Measurements from ENCODE around the gene HDAC10. TPM values are rescaled to one million over a fixed set of nuclear protein-coding genes. Genes with fewer than 3 reads are reported as not detected.
A peak's percentile ranks its signal among the peaks of the same experiment; 100 is the strongest.

HDAC10 gene, protein sequence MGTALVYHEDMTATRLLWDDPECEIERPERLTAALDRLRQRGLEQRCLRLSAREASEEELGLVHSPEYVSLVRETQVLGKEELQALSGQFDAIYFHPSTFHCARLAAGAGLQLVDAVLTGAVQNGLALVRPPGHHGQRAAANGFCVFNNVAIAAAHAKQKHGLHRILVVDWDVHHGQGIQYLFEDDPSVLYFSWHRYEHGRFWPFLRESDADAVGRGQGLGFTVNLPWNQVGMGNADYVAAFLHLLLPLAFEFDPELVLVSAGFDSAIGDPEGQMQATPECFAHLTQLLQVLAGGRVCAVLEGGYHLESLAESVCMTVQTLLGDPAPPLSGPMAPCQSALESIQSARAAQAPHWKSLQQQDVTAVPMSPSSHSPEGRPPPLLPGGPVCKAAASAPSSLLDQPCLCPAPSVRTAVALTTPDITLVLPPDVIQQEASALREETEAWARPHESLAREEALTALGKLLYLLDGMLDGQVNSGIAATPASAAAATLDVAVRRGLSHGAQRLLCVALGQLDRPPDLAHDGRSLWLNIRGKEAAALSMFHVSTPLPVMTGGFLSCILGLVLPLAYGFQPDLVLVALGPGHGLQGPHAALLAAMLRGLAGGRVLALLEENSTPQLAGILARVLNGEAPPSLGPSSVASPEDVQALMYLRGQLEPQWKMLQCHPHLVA
- total RNA-seq (10 to 100 TPM; 42.5 to 44.7 TPM), polyA plus RNA-seq (7.5 TPM)

- ChIA-PET CTCF (interaction anchor here (0.6 to 3.9 kb wide), 19 partner anchors 9 to 371 kb away, joined by 3 to 33 read pairs (median 4); partner anchors contain the start of genes DENND6B, MAPK11 and SCO2), POLR2A (interaction anchor here (0.7 to 2.2 kb wide), 8 partner anchors 64 to 298 kb away, joined by 3 to 7 read pairs (median 4); partner anchors contain the start of genes DENND6B, LMF2, NCAPH2 and SCO2)
- Mint-ChIP-seq H3K9me3 (no peaks in the 10 kb centered on the region), H3K36me3 (peaks cover 0 to 12% (median 5%) of the 10 kb centered on the region in 3 donors), H3K27ac (peak within 1 kb of the TSS in 7 of 8 donors; percentile 43 to 85 (median 60)), H3K4me3 (peak within 1 kb of the TSS; percentile 73 to 86 (median 82)), H3K27me3 (peaks cover 0 to 1% of the 10 kb centered on the region in 2 donors), H3K4me1 (peaks cover 8 to 36% (median 9%) of the 10 kb centered on the region in 3 donors)
- Histone ChIP-seq H3K27ac (ENCODE audit: low read depth, low read length) (peak within 1 kb of the TSS; percentile 65), H3K36me3 (ENCODE audit: insufficient read depth, low read length) (peaks cover 11% of the 10 kb centered on the region), H3K9me3 (ENCODE audit: low read length) (no peaks in the 10 kb centered on the region), H3K4me3 (ENCODE audit: low read length) (peak within 1 kb of the TSS; percentile 83), H3K4me1 (ENCODE audit: insufficient read depth, low read length) (peaks cover 32% of the 10 kb centered on the region), H3K27me3 (ENCODE audit: insufficient read depth, low read length, poor library complexity, severe bottlenecking) (no peaks in the 10 kb centered on the region)
- peak; percentile 68 to 84 (median 75) for DNase-seq
Observed at GRCh38 chr22:50250555-50251476, at the start of gene HDAC10. Gene HDAC10 (minus strand): TSS chr22:50251265. CDS start chr22:50251032, 233 bp downstream.

DNA sequence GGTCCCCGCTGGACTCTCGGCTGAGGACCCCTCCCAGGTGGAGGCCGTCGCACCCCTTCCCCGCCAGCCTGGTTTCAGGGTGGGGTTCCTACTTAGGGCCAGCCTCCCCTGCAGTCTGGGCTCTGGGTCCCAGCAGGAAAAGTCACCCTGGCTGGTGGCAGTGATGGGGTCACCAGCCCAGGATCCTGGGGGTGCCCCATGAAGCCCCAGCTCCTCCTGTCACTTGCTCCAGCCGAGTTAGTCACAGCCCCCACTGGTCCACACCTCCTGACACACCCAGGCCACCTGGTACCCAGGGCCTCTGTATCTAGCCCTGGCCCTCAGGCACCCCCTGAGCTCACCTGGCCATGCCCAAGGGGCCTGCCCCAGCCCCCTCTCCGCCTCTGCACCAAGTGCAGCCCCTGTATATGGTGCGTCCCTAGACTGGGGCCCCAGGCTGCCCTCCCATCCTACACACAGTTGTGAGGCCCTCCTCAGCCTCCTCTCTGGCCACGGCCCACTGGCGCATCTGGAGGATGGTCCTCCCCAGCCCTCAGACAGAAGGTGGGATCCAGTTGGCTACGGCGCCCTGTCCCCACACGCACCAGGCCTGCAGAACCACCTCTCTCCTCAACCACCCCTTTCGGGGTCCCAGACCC lies 49.7 kb upstream of the HDAC10 start:
- ChIA-PET CTCF (no interaction called here), POLR2A (no interaction called here)
- no peaks in the 10 kb centered on the region for H3K4me1 Mint-ChIP-seq
- Histone ChIP-seq H3K4me3 (ENCODE audit: low read length) (no peak overlapping the region), H3K27me3 (ENCODE audit: insufficient read depth, low read length, poor library complexity, severe bottlenecking) (peaks cover 5% of the 10 kb centered on the region), H3K36me3 (ENCODE audit: insufficient read depth, low read length) (no peaks in the 10 kb centered on the region), H3K27ac (ENCODE audit: low read depth, low read length) (no peak overlapping the region), H3K9me3 (ENCODE audit: low read length) (no peaks in the 10 kb centered on the region), H3K4me1 (ENCODE audit: insufficient read depth, low read length) (no peaks in the 10 kb centered on the region)
- no peaks in the 10 kb centered on the region for H3K36me3 Mint-ChIP-seq
- H3K27ac Mint-ChIP-seq, result no peak overlapping the region
- no peak overlapping the region for H3K4me3 Mint-ChIP-seq
- DNase-seq, result no peak
- peaks cover 16 to 20% of the 10 kb centered on the region in 2 donors for H3K27me3 Mint-ChIP-seq
- H3K9me3 Mint-ChIP-seq, result no peaks in the 10 kb centered on the region

- no peaks in the 10 kb centered on the region for H3K36me3 ChIP-seq (ENCODE audit: insufficient read depth, low read length)
- Mint-ChIP-seq H3K9me3 (no peaks in the 10 kb centered on the region), H3K27me3 (peaks cover 16 to 24% of the 10 kb centered on the region in 2 donors), H3K36me3 (no peaks in the 10 kb centered on the region), H3K4me3 (no peak overlapping the region), H3K27ac (no peak overlapping the region), H3K4me1 (no peaks in the 10 kb centered on the region)
- no peak overlapping the region for H3K27ac ChIP-seq (ENCODE audit: low read depth, low read length)
- no peaks in the 10 kb centered on the region for H3K9me3 ChIP-seq (ENCODE audit: low read length)
- ChIA-PET CTCF (no interaction called here), POLR2A (no interaction called here)
- no peaks in the 10 kb centered on the region for H3K4me1 ChIP-seq (ENCODE audit: insufficient read depth, low read length)
- H3K4me3 ChIP-seq (ENCODE audit: low read length), result no peak overlapping the region
- peaks cover 5% of the 10 kb centered on the region for H3K27me3 ChIP-seq (ENCODE audit: insufficient read depth, low read length, poor library complexity, severe bottlenecking)
- DNase-seq, result no peak
Observed at GRCh38 chr22:50299785-50300619, 48.9 kb upstream of the HDAC10 start.

- no peaks in the 10 kb centered on the region for H3K36me3 Mint-ChIP-seq
- peaks cover 14 to 22% of the 10 kb centered on the region in 2 donors for H3K27me3 Mint-ChIP-seq
- no peaks in the 10 kb centered on the region for H3K4me1 ChIP-seq (ENCODE audit: insufficient read depth, low read length)
- no peak overlapping the region for H3K4me3 ChIP-seq (ENCODE audit: low read length)
- H3K9me3 Mint-ChIP-seq, result no peaks in the 10 kb centered on the region
- H3K27ac Mint-ChIP-seq, result no peak overlapping the region
- H3K9me3 ChIP-seq (ENCODE audit: low read length), result no peaks in the 10 kb centered on the region
- H3K4me3 Mint-ChIP-seq, result no peak overlapping the region
- H3K36me3 ChIP-seq (ENCODE audit: insufficient read depth, low read length), result no peaks in the 10 kb centered on the region
- H3K27me3 ChIP-seq (ENCODE audit: insufficient read depth, low read length, poor library complexity, severe bottlenecking), result peaks cover 5% of the 10 kb centered on the region
- POLR2A ChIA-PET, result no interaction called here
- CTCF ChIA-PET, result interaction anchor here (1.6 kb wide), 1 partner anchor 23 kb away, joined by 4 read pairs; no protein-coding TSS in a partner anchor
- no peak overlapping the region for H3K27ac ChIP-seq (ENCODE audit: low read depth, low read length)
- H3K4me1 Mint-ChIP-seq, result no peaks in the 10 kb centered on the region
- no peak for DNase-seq
Observed at GRCh38 chr22:50298937-50299784, 48.1 kb upstream of the HDAC10 start.

- Mint-ChIP-seq H3K4me1 (no peaks in the 10 kb centered on the region), H3K36me3 (no peaks in the 10 kb centered on the region), H3K27ac (peak overlapping the region in 1 of 8 donors; percentile 74), H3K4me3 (no peak overlapping the region), H3K9me3 (no peaks in the 10 kb centered on the region), H3K27me3 (peaks cover 12 to 20% of the 10 kb centered on the region in 2 donors)
- H3K36me3 ChIP-seq (ENCODE audit: insufficient read depth, low read length), result no peaks in the 10 kb centered on the region
- no peak overlapping the region for H3K4me3 ChIP-seq (ENCODE audit: low read length)
- CTCF ChIA-PET, result interaction anchor here (1.6 kb wide), 1 partner anchor 22 kb away, joined by 4 read pairs; no protein-coding TSS in a partner anchor
- DNase-seq, result no peak
- no peaks in the 10 kb centered on the region for H3K4me1 ChIP-seq (ENCODE audit: insufficient read depth, low read length)
- no peaks in the 10 kb centered on the region for H3K9me3 ChIP-seq (ENCODE audit: low read length)
- POLR2A ChIA-PET, result no interaction called here
- no peak overlapping the region for H3K27ac ChIP-seq (ENCODE audit: low read depth, low read length)
- no peaks in the 10 kb centered on the region for H3K27me3 ChIP-seq (ENCODE audit: insufficient read depth, low read length, poor library complexity, severe bottlenecking)
Observed at GRCh38 chr22:50298266-50298637, 47.2 kb upstream of the HDAC10 start.

DNA sequence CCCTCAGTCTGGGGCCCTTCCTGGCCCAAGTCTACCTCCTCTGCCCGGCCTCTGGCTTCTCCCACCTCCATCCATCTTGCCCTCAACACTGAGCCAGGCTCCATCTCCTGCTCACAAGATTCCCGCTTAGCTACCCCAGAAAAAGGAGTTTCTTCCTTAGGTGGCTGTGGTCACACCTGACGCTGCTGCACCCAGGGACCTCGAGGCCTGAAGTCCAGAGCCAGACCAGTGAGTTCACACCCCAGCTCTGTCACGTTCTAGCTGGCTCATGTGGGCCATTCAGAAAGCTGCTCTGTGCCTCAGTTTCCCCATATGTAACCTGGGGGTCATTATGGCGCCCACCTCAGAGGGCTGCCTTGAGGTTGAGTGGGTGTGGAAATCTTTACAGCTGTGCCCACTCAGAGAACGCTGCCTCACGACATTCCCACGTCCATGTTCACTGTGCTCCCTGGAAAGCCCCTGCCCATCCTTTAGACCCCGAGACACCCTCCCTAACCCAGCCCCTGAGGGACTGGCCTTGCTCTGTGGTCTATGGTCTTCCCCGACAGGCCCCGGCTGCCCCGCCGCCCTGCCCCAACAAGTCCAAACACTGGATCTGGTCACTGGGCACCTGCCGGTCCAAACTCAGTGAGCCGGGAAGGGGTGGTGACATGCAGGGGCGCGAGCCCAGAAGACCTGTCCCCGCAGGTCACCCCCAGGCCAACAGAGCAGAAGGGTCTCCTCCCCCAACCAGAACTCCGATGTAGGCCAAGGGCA lies 46.6 kb upstream of the HDAC10 start:
- Histone ChIP-seq H3K4me1 (ENCODE audit: insufficient read depth, low read length) (no peaks in the 10 kb centered on the region), H3K9me3 (ENCODE audit: low read length) (no peaks in the 10 kb centered on the region), H3K27me3 (ENCODE audit: insufficient read depth, low read length, poor library complexity, severe bottlenecking) (no peaks in the 10 kb centered on the region), H3K4me3 (ENCODE audit: low read length) (no peak overlapping the region), H3K27ac (ENCODE audit: low read depth, low read length) (no peak overlapping the region), H3K36me3 (ENCODE audit: insufficient read depth, low read length) (no peaks in the 10 kb centered on the region)
- H3K4me3 Mint-ChIP-seq, result peak overlapping the region in 1 of 7 donors; percentile 37
- H3K4me1 Mint-ChIP-seq, result peaks cover 0 to 2% (median 0%) of the 10 kb centered on the region in 3 donors
- no peak for DNase-seq
- H3K27me3 Mint-ChIP-seq, result peaks cover 8 to 22% of the 10 kb centered on the region in 2 donors
- H3K27ac Mint-ChIP-seq, result peak overlapping the region in 2 of 8 donors; percentile 82 to 90
- H3K36me3 Mint-ChIP-seq, result no peaks in the 10 kb centered on the region
- CTCF ChIA-PET, result interaction anchor here (1.6 kb wide), 1 partner anchor 21 kb away, joined by 4 read pairs; no protein-coding TSS in a partner anchor
- no peaks in the 10 kb centered on the region for H3K9me3 Mint-ChIP-seq
- POLR2A ChIA-PET, result no interaction called here
